Erythroblast (primary cell): ENCODE data around the gene LHX3.

Experiments
- GATA1 ChIP-seq: IDR thresholded peaks from 2 replicates; pipeline ENCODE4 v1.6.1; 2011; ENCODE audit warnings: low read depth, mild to moderate bottlenecking, control low read depth, low read length, moderate library complexity
- POLR2A ChIP-seq: IDR thresholded peaks from 2 replicates; pipeline ENCODE4 v1.6.1; 2011; ENCODE audit warnings: mild to moderate bottlenecking, low read length

DNA sequence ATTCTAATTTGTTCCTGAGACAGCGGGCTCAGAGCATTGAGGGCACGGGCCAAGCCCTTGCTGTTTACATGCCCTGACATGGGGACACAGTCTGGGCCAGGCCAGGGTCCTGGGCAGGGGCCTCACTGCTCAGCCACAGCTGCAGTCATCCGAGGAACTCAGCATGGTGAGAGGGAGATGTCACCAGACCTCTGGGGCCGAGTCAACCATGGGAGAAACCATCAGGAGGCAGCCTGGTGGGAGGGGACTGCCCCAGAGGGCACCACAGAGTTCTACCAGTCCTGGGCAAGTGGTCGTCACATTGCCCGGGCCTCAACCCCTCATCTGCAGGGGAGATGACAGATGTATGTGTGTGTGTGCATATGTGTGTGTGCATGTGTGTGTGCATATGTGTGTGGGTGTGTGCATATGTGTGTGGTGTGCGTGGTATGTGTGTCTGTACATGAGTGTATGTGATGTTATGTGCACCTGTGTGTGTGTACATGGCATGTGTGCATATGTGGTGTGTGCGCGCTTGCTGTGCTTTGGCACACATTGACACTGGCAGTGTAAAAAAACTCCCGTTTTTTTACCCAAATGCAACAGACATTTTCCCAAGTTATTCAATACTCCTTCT is 43.8 kb downstream of the LHX3 start:
- TF ChIP-seq POLR2A (no peak), GATA1 (no peak)
